Measurements from ENCODE around the gene C6orf15.

The C6orf15 gene

DNA sequence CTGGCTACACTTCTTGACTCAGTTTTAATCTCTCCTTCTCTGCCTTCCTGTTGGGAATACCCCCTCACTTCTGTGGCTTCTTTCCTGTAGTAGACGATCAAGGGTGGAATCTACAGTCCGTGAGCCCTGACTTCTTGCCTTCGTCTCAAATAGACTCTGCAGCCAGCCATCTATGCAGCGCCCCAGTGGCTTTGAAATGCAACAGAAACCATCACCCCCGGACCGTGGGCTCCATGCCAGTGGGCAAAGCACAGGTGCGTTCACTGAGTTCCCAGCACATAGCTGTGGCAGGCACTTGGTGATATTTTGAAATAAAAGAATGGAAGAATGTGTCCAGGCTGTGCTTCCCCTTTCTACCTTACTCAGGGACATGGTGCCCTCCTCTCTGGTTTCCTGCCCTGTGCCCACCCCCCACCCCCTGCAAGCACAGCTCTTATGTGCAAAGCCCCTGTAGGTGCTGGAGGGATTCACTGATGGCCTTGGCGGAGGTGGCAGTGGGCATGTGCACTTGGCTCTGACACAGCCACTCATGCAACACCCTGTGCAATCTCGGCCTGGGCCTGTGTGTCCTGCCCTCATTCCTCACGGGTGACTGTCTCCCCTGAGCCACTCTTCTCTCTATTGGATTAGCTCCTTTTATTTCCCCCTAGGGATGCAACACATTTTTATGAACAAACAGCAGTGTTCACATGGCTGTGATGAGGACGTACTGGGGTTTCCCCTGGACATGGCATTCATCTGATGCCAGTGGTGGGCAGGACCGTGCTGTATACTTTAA is 13.4 kb upstream of the C6orf15 start:
- H3K27me3 Mint-ChIP-seq: peaks cover 19 to 54% of the 10 kb centered on the region in 2 donors
- no peak overlapping the region for H3K4me3 Mint-ChIP-seq
- DNase-seq: no peak
- peaks cover 3% of the 10 kb centered on the region for H3K36me3 Mint-ChIP-seq (ENCODE audit: insufficient read depth)
- H3K4me1 Mint-ChIP-seq (ENCODE audit: low read depth in 2 of 2): peaks cover 5 to 10% of the 10 kb centered on the region in 2 donors
- no peak for ATAC-seq (replicated peaks)
- no peak overlapping the region for H3K27ac Mint-ChIP-seq
- H3K9me3 Mint-ChIP-seq: no peaks in the 10 kb centered on the region

DNA sequence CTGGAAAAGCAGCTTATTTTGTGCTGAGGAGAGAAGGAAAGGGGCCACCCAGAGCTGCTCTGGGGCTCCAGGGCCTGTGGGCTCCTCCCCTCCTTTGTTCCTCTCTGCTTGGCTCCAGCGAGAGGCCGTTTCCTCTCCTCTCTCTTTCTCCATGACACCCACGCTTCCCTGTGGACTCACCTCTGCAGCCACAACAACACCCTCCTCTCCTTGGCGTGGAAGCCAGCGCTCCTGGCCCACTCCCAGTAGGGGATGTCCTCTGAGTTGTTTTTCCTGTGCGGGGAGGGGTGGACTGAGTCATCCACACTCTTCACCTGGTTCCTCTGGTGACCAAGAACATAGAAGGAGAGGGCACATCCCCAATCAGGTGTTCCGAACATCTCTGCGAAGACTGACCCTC is 12.8 kb upstream of the C6orf15 start:
- Mint-ChIP-seq H3K27ac (no peak overlapping the region), H3K27me3 (peaks cover 19 to 59% of the 10 kb centered on the region in 2 donors), H3K4me3 (no peak overlapping the region), H3K4me1 (ENCODE audit: low read depth in 2 of 2) (peaks cover 5 to 10% of the 10 kb centered on the region in 2 donors), H3K9me3 (no peaks in the 10 kb centered on the region), H3K36me3 (ENCODE audit: insufficient read depth) (peaks cover 3% of the 10 kb centered on the region)
- ATAC-seq (replicated peaks): no peak
- DNase-seq: no peak

DNA sequence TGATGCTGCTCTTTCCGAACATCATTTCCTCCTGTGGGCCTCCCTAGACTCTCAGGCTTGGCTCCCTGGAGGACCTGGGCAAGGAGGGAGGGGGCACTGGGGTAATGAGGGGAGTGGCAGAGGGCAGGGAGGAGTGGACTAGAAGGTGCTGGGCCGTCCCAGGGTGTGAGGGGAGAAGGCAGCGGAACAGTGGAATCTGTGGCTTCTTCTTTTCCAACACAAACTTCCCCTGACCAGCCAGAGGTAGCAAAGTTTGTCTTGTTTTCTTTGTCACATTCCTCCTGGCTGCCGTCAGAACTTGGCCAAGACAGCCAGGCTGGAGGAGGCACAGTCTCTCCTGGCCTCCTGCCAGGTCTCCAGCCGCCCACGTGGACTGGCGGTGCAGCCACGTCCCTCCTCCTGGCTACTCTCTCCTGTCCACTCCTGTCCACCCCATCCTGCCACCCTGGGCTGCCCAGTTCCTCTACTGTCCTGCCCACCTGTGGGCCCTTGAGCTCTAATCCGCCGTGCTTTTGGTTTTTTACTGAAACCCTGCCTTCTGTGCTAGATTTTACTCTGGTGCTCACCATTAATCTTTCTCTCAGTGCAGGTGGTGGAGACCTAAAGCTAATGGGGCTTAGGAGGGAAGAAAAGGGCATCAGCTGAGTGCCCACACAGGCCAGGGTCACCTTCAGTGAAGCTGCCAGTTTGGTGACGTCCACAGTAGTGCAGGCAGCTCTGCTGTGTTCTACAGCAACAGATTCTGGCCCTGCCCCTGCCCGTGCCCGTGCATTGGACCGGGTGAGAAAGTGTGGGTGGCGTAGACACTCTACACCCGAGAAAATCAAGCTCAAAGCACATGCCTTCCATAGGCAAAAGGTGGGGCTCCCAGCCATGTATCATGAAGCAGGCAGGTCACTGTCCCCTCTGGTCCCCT is 10.7 kb upstream of the C6orf15 start:
- H3K27me3 Mint-ChIP-seq: peaks cover 22 to 63% of the 10 kb centered on the region in 2 donors
- no peak overlapping the region for H3K27ac Mint-ChIP-seq
- ATAC-seq (replicated peaks) (no peak), DNase-seq (no peak)
- H3K9me3 Mint-ChIP-seq: no peaks in the 10 kb centered on the region
- peaks cover 3% of the 10 kb centered on the region for H3K36me3 Mint-ChIP-seq (ENCODE audit: insufficient read depth)
- peaks cover 2 to 7% of the 10 kb centered on the region in 2 donors for H3K4me1 Mint-ChIP-seq (ENCODE audit: low read depth in 2 of 2)
- no peak overlapping the region for H3K4me3 Mint-ChIP-seq

DNA sequence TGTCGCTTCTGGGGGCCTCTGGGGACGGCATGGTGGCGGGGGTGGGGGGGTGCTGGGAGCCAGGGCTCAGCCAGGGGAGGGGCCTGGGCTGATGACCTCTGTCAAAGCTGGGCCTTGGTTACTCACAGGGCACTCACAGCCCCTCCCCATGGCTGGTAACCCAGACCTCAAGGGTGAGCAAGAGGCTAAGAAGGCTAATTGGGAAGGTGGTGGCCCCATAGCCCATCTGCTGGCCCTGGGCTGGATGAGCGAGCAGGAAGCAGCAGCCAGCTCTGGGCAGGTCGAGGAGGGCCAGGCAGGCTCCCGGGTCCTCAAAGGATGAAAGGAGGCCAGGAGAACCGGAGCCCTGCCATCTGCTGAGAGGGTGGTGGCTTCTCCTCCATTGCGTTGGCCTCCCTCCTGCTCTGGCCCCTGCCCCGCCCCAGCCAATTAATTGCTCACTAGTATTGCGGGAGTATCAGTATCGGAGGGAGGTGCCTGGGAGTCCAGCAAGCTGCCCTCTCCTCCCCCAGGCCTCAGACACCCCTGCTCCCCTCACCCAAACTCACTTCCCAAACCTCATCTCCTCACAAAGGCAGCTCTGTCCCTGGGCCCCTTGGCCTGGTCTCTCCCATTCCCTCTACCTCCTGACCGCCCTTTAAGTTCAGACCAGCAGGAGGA is 8.9 kb upstream of the C6orf15 start:
- ATAC-seq (replicated peaks) (no peak), DNase-seq (no peak)
- Mint-ChIP-seq H3K4me1 (ENCODE audit: low read depth in 2 of 2) (peaks cover 0 to 4% of the 10 kb centered on the region in 2 donors), H3K27ac (no peak overlapping the region), H3K4me3 (no peak overlapping the region), H3K9me3 (no peaks in the 10 kb centered on the region), H3K27me3 (peaks cover 18 to 71% of the 10 kb centered on the region in 2 donors), H3K36me3 (ENCODE audit: insufficient read depth) (peaks cover 3% of the 10 kb centered on the region)

DNA sequence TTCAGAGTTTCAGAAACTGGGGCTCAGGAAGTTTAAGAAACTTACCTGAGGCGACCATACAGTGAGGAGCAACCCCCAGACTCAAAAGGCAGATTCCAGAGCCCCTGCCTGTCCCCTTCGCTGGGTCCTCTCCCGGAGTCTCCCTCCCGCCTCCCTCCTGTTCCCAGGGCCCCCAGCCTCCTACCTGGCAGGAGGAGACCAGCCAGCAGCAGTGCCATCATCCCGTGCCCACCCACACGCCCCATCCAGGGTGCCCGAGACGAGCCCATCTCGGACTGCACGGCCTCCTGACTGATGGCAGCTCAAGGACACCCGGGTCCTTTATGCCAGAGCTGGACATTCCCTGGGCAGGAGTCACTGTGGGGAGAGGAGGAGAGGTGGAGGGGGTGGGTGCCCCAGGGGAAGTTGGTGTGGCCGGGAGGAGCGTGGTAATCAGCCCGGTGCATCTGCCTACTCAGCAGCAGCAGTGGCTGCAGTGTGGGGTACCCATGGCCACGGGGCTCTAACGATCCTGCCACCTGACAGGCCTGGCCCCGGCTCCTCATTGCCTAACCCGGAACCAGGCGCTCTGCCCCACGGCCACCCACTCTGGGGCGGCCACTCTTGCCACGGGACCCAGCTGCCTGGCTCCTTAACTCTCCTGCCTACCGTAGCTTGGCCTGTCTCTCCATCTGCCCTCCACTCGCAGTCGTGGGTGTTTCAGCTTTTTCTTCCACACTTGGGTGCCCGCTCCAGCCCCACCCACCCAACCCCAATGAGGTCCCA is 8.0 kb upstream of the C6orf15 start, which contains the start of gene CDSN:
Gene CDSN (minus strand): TSS at position 296 of the 765 bp plus-strand sequence. CDS start 27 bp downstream, at position 269.
- Mint-ChIP-seq H3K4me3 (no peak within 1 kb of the TSS), H3K36me3 (ENCODE audit: insufficient read depth) (peaks cover 3% of the 10 kb centered on the region), H3K27ac (no peak within 1 kb of the TSS), H3K27me3 (peaks cover 27 to 75% of the 10 kb centered on the region in 2 donors), H3K4me1 (ENCODE audit: low read depth in 2 of 2) (peaks cover 0 to 3% of the 10 kb centered on the region in 2 donors), H3K9me3 (no peaks in the 10 kb centered on the region)
- ATAC-seq (replicated peaks) (no peak), DNase-seq (no peak)

DNA sequence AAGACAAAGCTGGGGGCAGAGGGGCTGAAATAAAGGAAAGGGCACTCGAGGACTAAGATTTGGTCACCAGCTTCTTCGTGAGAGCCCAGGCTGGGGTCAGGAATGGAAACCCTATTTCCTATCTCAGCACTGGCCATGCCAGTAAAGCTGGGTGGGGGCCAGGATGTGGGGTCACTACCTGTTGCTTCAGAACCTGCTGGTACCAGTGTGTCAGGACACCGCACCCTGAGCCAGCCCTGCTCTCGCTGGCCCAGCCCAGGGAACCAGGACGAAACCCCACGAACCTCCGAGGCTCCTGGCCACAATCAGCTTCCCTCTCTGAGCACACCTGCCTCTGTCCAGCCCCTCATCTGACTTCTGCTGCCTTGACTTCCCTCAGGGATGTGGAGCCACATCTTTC is 5.8 kb upstream of the C6orf15 start:
- Mint-ChIP-seq H3K9me3 (no peaks in the 10 kb centered on the region), H3K4me1 (ENCODE audit: low read depth in 2 of 2) (peaks cover 3 to 4% of the 10 kb centered on the region in 2 donors), H3K36me3 (ENCODE audit: insufficient read depth) (no peaks in the 10 kb centered on the region), H3K27me3 (peaks cover 38 to 84% of the 10 kb centered on the region in 2 donors), H3K27ac (no peak overlapping the region), H3K4me3 (no peak overlapping the region)
- DNase-seq (no peak), ATAC-seq (replicated peaks) (no peak)

DNA sequence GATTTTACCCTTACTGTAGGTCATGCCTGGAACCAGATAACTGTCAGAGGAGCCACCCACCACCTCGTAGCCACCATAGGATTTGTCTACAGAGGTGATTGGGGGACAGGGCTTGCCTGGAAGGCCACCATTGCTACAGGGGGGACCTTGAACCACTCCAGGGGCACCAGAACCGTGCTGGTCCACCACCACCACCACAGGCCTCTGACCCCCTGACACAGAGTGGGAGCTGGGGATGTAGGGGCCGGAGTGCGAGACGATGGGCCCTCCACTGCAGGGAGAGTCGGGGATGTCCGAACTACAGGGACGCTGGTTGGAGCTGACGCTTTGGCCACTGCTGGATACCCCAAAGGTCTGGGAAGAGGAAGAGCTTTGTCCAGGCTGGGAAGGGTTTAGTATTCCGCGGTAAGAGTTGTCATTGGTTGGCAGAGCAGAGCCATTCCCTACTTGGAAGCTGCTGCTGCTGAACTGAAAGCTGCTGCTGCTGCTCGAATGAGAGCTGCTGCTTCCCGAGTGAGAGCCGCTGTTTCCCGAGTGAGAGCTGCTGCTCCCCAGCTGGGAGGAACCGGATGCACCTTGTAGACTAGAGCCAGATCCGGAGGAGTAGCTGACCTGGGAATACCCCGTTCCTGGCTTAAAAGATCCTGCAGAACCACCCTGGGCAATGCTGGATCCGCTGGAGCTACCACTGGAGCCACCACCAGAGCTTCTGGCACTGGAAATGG is 4.4 kb upstream of the C6orf15 start:
- Mint-ChIP-seq H3K27me3 (peaks cover 41 to 84% of the 10 kb centered on the region in 2 donors), H3K4me1 (ENCODE audit: low read depth in 2 of 2) (peaks cover 3 to 4% of the 10 kb centered on the region in 2 donors), H3K9me3 (no peaks in the 10 kb centered on the region), H3K4me3 (no peak overlapping the region), H3K27ac (no peak overlapping the region), H3K36me3 (ENCODE audit: insufficient read depth) (peaks cover 6% of the 10 kb centered on the region)
- DNase-seq: no peak
- ATAC-seq (replicated peaks): no peak

DNA sequence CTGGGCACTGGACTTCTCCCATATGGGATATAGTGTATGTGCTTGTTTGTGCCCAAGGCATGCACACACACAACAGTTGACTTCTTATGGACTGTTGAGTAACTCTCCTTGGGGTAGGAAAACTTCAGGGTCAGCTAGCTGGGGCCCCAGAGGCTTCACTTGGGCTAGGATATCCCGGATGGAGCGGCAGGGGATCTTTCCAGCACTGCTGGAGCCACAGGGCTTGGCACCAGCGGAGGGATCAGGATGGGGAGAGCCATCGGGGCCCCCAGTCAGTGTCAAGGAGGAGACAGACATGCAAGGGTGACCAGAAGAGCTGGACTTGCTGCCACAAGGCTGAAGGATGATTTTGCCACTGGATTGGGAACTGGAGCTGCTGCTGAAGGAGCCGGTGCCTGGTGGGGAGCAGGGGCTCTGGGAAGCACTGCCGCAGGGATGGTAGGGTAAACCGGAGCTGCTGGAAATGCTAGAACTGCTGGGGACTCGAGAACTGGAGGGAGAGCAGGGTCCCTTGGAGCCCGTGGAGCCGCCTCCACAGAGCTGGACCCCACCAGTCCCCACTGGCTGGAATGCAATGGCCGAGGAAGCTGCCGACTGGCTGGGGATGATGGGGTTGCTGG is 3.7 kb upstream of the C6orf15 start:
- H3K27ac Mint-ChIP-seq: no peak overlapping the region
- H3K9me3 Mint-ChIP-seq: no peaks in the 10 kb centered on the region
- peaks cover 3 to 4% of the 10 kb centered on the region in 2 donors for H3K4me1 Mint-ChIP-seq (ENCODE audit: low read depth in 2 of 2)
- H3K27me3 Mint-ChIP-seq: peaks cover 38 to 85% of the 10 kb centered on the region in 2 donors
- ATAC-seq (replicated peaks) (no peak), DNase-seq (no peak)
- no peak overlapping the region for H3K4me3 Mint-ChIP-seq
- peaks cover 6% of the 10 kb centered on the region for H3K36me3 Mint-ChIP-seq (ENCODE audit: insufficient read depth)

DNA sequence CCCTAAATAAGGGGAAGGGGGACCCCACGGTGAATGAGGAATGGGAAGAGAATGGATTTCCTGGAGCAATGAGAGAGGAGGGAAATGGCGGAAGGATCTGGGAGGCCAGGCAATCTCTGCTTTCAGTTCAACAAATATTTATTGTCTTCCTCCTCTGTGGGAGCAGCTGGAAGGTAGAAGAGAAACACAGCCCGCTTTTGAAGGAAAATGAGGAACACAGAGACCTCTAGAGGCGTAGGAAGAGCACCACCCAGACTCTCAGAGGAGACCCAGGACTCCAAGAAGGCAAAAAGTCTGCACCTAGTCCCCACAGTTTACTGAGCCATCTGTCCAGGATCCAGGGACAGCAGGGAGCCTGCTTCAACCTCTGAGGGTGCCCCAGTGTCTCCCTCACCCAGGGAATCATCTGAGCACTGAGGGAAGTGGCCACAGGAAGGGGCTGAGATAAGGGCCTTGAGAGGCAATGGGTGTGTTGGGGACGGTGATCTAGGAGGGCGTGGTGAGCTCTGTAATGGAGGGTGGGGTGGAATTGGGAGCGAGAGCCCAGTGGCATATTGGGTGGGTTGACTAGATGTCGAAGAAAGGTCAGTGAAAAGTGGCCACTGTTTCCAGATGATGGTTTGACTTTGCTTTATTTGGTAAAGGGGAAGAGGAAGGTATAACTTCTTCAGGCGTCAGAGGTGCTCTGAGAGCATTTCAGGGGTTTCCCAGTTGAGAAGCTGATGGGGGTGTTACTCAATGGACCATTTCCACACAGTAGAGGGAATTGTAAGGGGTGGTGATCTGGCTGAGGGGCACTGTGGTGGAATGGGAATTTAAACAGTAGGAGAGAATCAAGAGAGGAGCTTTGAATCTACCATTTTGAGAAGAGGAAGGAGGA is 2.8 kb upstream of the C6orf15 start:
- Mint-ChIP-seq H3K27me3 (peaks cover 46 to 89% of the 10 kb centered on the region in 2 donors), H3K36me3 (ENCODE audit: insufficient read depth) (peaks cover 6% of the 10 kb centered on the region), H3K27ac (no peak overlapping the region), H3K4me1 (ENCODE audit: low read depth in 2 of 2) (peaks cover 3 to 4% of the 10 kb centered on the region in 2 donors), H3K9me3 (no peaks in the 10 kb centered on the region), H3K4me3 (no peak overlapping the region)
- no peak for DNase-seq
- no peak for ATAC-seq (replicated peaks)

DNA sequence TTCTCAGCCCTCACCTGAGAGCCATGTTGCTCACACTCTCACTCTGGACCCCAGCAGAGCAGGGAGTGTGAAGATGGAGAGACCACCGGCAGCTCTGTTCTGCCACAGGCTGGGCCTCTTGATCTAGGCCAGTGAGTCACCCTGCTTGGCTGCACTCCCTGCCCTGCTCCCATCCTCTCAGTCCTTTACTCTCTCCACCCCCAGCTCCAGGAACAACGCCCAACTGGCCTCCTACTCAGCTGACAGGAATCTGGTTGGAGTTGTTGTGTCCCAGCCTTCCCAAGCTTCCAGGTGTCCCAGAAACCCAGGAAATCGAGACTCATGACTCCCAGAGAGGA is 2.1 kb upstream of the C6orf15 start, which contains the start of gene PSORS1C1:
Gene PSORS1C1 (plus strand): TSS at position 260 of the 338 bp plus-strand sequence. CDS start 14,833 bp downstream, outside the sequence.
- DNase-seq: no peak
- peaks cover 6% of the 10 kb centered on the region for H3K36me3 Mint-ChIP-seq (ENCODE audit: insufficient read depth)
- peaks cover 53 to 90% of the 10 kb centered on the region in 2 donors for H3K27me3 Mint-ChIP-seq
- no peak for ATAC-seq (replicated peaks)
- no peaks in the 10 kb centered on the region for H3K9me3 Mint-ChIP-seq
- H3K4me3 Mint-ChIP-seq: no peak within 1 kb of the TSS
- no peak within 1 kb of the TSS for H3K27ac Mint-ChIP-seq
- H3K4me1 Mint-ChIP-seq (ENCODE audit: low read depth in 2 of 2): peaks cover 3 to 4% of the 10 kb centered on the region in 2 donors

DNA sequence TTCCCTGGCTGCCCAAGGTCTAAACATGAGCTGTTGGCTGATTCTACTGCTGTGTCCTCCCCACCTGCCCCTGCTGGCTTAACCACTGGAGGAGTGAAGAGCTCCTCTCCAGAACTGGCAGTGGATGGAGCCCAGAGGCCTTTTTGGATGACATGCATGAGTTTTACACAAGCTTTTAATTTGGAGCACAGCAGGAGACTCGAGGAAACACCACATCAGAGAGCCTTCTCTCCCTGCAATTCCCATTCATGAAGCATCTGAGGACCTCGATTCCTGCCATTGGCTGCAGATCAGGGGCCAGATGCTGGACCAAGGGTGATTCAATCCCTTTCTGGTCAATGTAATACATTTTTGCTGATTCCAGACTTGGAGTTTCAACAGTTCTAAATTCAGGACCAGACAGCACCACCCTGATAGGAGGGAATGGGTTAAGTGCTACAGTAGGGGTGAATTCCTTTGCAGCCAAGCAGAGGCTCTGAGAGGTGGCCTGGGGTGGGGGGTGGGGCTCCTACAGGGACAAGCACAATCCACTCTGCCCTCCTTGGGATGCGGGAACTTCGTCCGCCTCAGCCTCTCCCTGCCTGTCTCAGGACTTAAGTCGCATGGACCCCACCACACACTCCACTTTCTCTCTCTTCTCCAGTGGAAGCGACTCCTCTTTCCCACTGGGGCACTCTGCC is 1.6 kb upstream of the C6orf15 start:
- Mint-ChIP-seq H3K4me1 (ENCODE audit: low read depth in 2 of 2) (peaks cover 3 to 4% of the 10 kb centered on the region in 2 donors), H3K27me3 (peaks cover 52 to 90% of the 10 kb centered on the region in 2 donors), H3K27ac (no peak overlapping the region), H3K9me3 (no peaks in the 10 kb centered on the region), H3K36me3 (ENCODE audit: insufficient read depth) (peaks cover 6% of the 10 kb centered on the region), H3K4me3 (no peak overlapping the region)
- DNase-seq (no peak), ATAC-seq (replicated peaks) (no peak)

All from effector memory CD8-positive, alpha-beta T cell (primary cell).